Stomach (tissue), 4 donors: ENCODE results near the gene PCNT.

Source experiments
- CTCF ChIP-seq, 7 experiments: fragments of 450-650 bp in 4 of 7; fragments of 200-600 bp in 3 of 7; sonication (generic) in 3 of 7; IDR thresholded peaks; one replicate each; pipeline ENCODE4 v1.5.1; 2016 to 2019; ENCODE audit warnings: antibody characterized with exemption in 7 of 7, control low read depth in 2 of 7, mild to moderate bottlenecking in 1 of 7
- POLR2A ChIP-seq, 4 donors: fragments of 450-650 bp; IDR thresholded peaks; one replicate each; pipeline ENCODE4 v1.6.1; 2016; ENCODE audit warnings: antibody characterized with exemption in 4 of 4, control low read depth in 2 of 4, mild to moderate bottlenecking in 1 of 4, moderate library complexity in 1 of 4
- POLR2AphosphoS5 ChIP-seq, 3 donors: sonication (generic); formaldehyde crosslinking; IDR thresholded peaks; one replicate each; pipeline ENCODE4 v1.6.1; 2016; ENCODE audit warnings: antibody characterized with exemption in 3 of 3

- TF ChIP-seq CTCF (IDR thresholded peaks at IDR 0.05) (no peak), POLR2A (IDR thresholded peaks at IDR 0.05) (no peak), POLR2AphosphoS5 (IDR thresholded peaks at IDR 0.05) (no peak)
These were observed 53.0 kb downstream of the PCNT start for GRCh38 chr21:46376856-46377453.
